ENCODE data around the gene C8A. TPM values are rescaled to one million over a fixed set of nuclear protein-coding genes. Genes with fewer than 3 reads are reported as not detected.

The C8A gene
- total and polyA plus RNA-seq, 2 of the 8 experiments (the other 6 are each of a cell fraction or from before 2014, with no cell fraction given): not detected

- no peak overlapping the region for H3K4ac ChIP-seq (replicated peaks; ENCODE audit: insufficient read length, low read depth, low read length)
- no peak overlapping the region for H3K14ac ChIP-seq (ENCODE audit: insufficient read length)
- no peak overlapping the region for H3K23ac ChIP-seq (ENCODE audit: insufficient read length)
- H3K4me1 ChIP-seq (replicated peaks in 1 of 4; ENCODE audit: control insufficient read depth in 3 of 4, insufficient read depth in 4 of 4, low read length in 3 of 4): no peaks in the 10 kb centered on the region
- ChIA-PET CTCF (ENCODE audit: partially characterized antibody) (interaction anchor here (0.6 to 10.8 kb wide), 8 partner anchors 9 to 1690 kb away, joined by 3 to 193 read pairs (median 4); partner anchors contain the start of gene C8B), POLR2A (ENCODE audit: partially characterized antibody) (interaction anchor here (0.5 kb wide), 1 partner anchor 17 kb away, joined by 3 read pairs; no protein-coding TSS in a partner anchor)
- H3K79me2 ChIP-seq (ENCODE audit: control insufficient read depth in 1 of 2, insufficient read depth in 2 of 2, low read length in 2 of 2): no peaks in the 10 kb centered on the region
- no peak overlapping the region for H2BK5ac ChIP-seq (ENCODE audit: low read depth, low read length)
- FAIRE-seq: no peak
- H3K23me2 ChIP-seq (ENCODE audit: low read depth, low read length): no peaks in the 10 kb centered on the region
- H2BK120ac ChIP-seq (replicated peaks; ENCODE audit: low read depth, low read length): no peak overlapping the region
- no peaks in the 10 kb centered on the region for H4K20me1 ChIP-seq (replicated peaks in 1 of 2; ENCODE audit: control insufficient read depth in 1 of 2, insufficient read depth in 2 of 2, low read length in 2 of 2)
- no peak overlapping the region for H3K27ac ChIP-seq (ENCODE audit: low read depth, low read length)
- no peaks in the 10 kb centered on the region for H3K9me3 ChIP-seq (ENCODE audit: insufficient read depth in 2 of 2, low read depth in 1 of 2, low read length in 1 of 2)
- H3K4me2 ChIP-seq (ENCODE audit: insufficient read depth in 1 of 2, low read depth in 2 of 2, low read length in 2 of 2): no peak overlapping the region
- H3K36me3 ChIP-seq (ENCODE audit: control insufficient read depth in 2 of 4, insufficient read depth in 4 of 4, low read length in 3 of 4): no peaks in the 10 kb centered on the region
- no peak overlapping the region for H3K18ac ChIP-seq (ENCODE audit: extremely low read depth, low read length)
- H3K9ac ChIP-seq (replicated peaks in 1 of 4; ENCODE audit: extremely low read depth in 1 of 4, low read depth in 3 of 4, low read length in 3 of 4): no peak overlapping the region
- TF ChIP-seq RXRA (IDR thresholded peaks at IDR 0.05; ENCODE audit: insufficient read depth, low read depth, low read length) (no peak), RAD21 (IDR thresholded peaks at IDR 0.05 in 1 of 2, conservative IDR thresholded peaks at IDR 0.05 in 1 of 2; ENCODE audit: low read depth in 2 of 2, low read length in 2 of 2) (no peak), TCF12 (IDR thresholded peaks at IDR 0.05; ENCODE audit: low read depth, low read length) (no peak), USF2 (IDR thresholded peaks at IDR 0.05; ENCODE audit: low read length) (no peak), CTCF (IDR thresholded peaks at IDR 0.05; ENCODE audit: control extremely low read depth in 1 of 3, insufficient read depth in 1 of 3, low read depth in 1 of 3, low read length in 3 of 3) (no peak), CBX8 (IDR thresholded peaks at IDR 0.05; ENCODE audit: borderline replicate concordance, low read depth, low read length) (no peak), JUN (IDR thresholded peaks at IDR 0.05; ENCODE audit: low read depth, low read length) (no peak)
- no peak for DNase-seq (ENCODE audit: low read depth in 1 of 2, low spot score in 2 of 2)
- H3K27me3 ChIP-seq (replicated peaks in 1 of 4; ENCODE audit: control insufficient read depth in 3 of 4, extremely low read depth in 1 of 4, insufficient read depth in 3 of 4, low read length in 3 of 4): no peaks in the 10 kb centered on the region
- peak overlapping the region; percentile 41; the same call in 1 of the 2 replicates for H2AFZ ChIP-seq (ENCODE audit: low read length)
- 86% methylated on average over 9 of the region's 9 CpGs; no CpG with 5 or more reads in 1 of the 2 experiments for WGBS, 2 experiments (ENCODE audit: extremely low coverage in 1 of 2, insufficient coverage in 1 of 2, insufficient read length in 1 of 2, insufficient replicate concordance in 2 of 2, low coverage in 1 of 2, low lambda C conversion rate in 2 of 2, missing lambda C conversion rate in 1 of 2)
- no peak overlapping the region for H3K56ac ChIP-seq (replicated peaks; ENCODE audit: insufficient read length, low read depth, low read length)
- no peak overlapping the region for H2AK5ac ChIP-seq (ENCODE audit: low read depth, low read length)
- H2BK15ac ChIP-seq (ENCODE audit: low read length): no peak overlapping the region
- no peaks in the 10 kb centered on the region for H3K79me1 ChIP-seq (ENCODE audit: low read depth, low read length)
- no peak overlapping the region for H4K5ac ChIP-seq (ENCODE audit: insufficient read length, low read depth, low read length)
- no peak overlapping the region for H3K4me3 ChIP-seq (ENCODE audit: extremely low read depth in 1 of 4, insufficient read depth in 2 of 4, low read depth in 3 of 4, low read length in 4 of 4)
- H2BK12ac ChIP-seq (ENCODE audit: low read depth, low read length): no peak overlapping the region
- no peak overlapping the region for H4K91ac ChIP-seq (replicated peaks; ENCODE audit: insufficient read length, low read length)
- H2BK20ac ChIP-seq (ENCODE audit: low read length): no peak overlapping the region
- H4K8ac ChIP-seq (ENCODE audit: extremely low read depth, insufficient read depth, low read length): no peak overlapping the region
Observed at GRCh38 chr1:56837244-56837939, 17.2 kb upstream of the C8A start.

All from H1 (cell line).